ENCODE data around the gene SHH.
A peak's percentile ranks its signal among the peaks of the same experiment; 100 is the strongest.

The SHH gene

GRCh38 chr7:155807789-155808548 lies 4.3 kb downstream of the SHH start:
- H3K27ac ChIP-seq, result 0 out of 2 replicates have a peak overlapping the region, but pooled peaks have one; percentile 26
- TF ChIP-seq CTCF (IDR thresholded peaks at IDR 0.05) (no peak), ZFX (IDR thresholded peaks at IDR 0.05; ENCODE audit: borderline replicate concordance) (no peak)

- H3K27ac ChIP-seq, result no peak overlapping the region
- TF ChIP-seq CTCF (IDR thresholded peaks at IDR 0.05) (no peak), ZFX (IDR thresholded peaks at IDR 0.05; ENCODE audit: borderline replicate concordance) (no peak)
Measured at GRCh38 chr7:155807065-155807671, 5.1 kb downstream of the SHH start.

GRCh38 chr7:155806096-155806871 lies 6.0 kb downstream of the SHH start:
- H3K27ac ChIP-seq, result no peak overlapping the region
- no peak for TF ChIP-seq CTCF (IDR thresholded peaks at IDR 0.05)
- no peak for TF ChIP-seq ZFX (IDR thresholded peaks at IDR 0.05; ENCODE audit: borderline replicate concordance)

GRCh38 chr7:155805826-155806095 lies 6.5 kb downstream of the SHH start:
- H3K27ac ChIP-seq, result no peak overlapping the region
- TF ChIP-seq ZFX (IDR thresholded peaks at IDR 0.05; ENCODE audit: borderline replicate concordance) (no peak), CTCF (IDR thresholded peaks at IDR 0.05) (no peak)

GRCh38 chr7:155804897-155805825 lies 7.1 kb downstream of the SHH start:
- TF ChIP-seq CTCF (IDR thresholded peaks at IDR 0.05) (peak; percentile 98), ZFX (IDR thresholded peaks at IDR 0.05; ENCODE audit: borderline replicate concordance) (no peak)
- H3K27ac ChIP-seq, result no peak overlapping the region

- TF ChIP-seq ZFX (IDR thresholded peaks at IDR 0.05; ENCODE audit: borderline replicate concordance), result no peak
- no peak overlapping the region for H3K27ac ChIP-seq
Measured at GRCh38 chr7:155804431-155804831, 7.8 kb downstream of the SHH start.
